Vagina (tissue), 2 donors: ENCODE data around the gene KRT23. TPM values are rescaled to one million over a fixed set of nuclear protein-coding genes. Genes with fewer than 3 reads are reported as not detected.

ENCODE experiments used
- DNase-seq, 2 donors: peaks; one replicate each; pipeline ENCODE4 v3.0.0-alpha.2; 2017; ENCODE audit errors: extremely low spot score in 2 of 2
- H3K27ac ChIP-seq: fragments of 200-600 bp; sonication (generic); one replicate; pipeline ENCODE4 v1.5.1; 2019
- H3K27me3 ChIP-seq: fragments of 200-600 bp; sonication (generic); one replicate; pipeline ENCODE4 v1.5.1; 2019
- H3K36me3 ChIP-seq, 2 donors: fragments of 200-600 bp; sonication (generic); one replicate each; pipeline ENCODE4 v1.5.1; 2017 to 2019
- H3K4me1 ChIP-seq: fragments of 200-600 bp; sonication (generic); one replicate; pipeline ENCODE4 v1.5.1; 2019
- H3K4me3 ChIP-seq, 2 donors: fragments of 200-600 bp; sonication (generic); 1 replicate in 1 of 2; 2 replicates in 1 of 2; pipeline ENCODE4 v1.5.1; 2016 to 2019
- H3K9me3 ChIP-seq: fragments of 200-600 bp; sonication (generic); one replicate; pipeline ENCODE4 v1.5.1; 2019
- POLR2A ChIP-seq, 2 donors: fragments of 450-650 bp; IDR thresholded peaks; one replicate each; pipeline ENCODE4 v1.6.1; 2017; ENCODE audit warnings: antibody characterized with exemption in 2 of 2, mild to moderate bottlenecking in 2 of 2, moderate library complexity in 2 of 2
- POLR2AphosphoS5 ChIP-seq, 2 donors: sonication (generic); formaldehyde crosslinking; IDR thresholded peaks; one replicate each; pipeline ENCODE4 v1.9.0; 2017; ENCODE audit warnings: antibody characterized with exemption in 2 of 2, mild to moderate bottlenecking in 2 of 2, low read depth in 1 of 2; ENCODE audit not compliant: insufficient read depth in 1 of 2
- intact Hi-C: fragments of 100-400 bp; cut with DNase I; formaldehyde crosslinking; loops from one replicate; pipeline ENCODE4 v1.15.1; 2023
- total RNA-seq: library from RNA; depleted of rRNA; stranded (reverse); fragments of >200 nt; gene quantifications from one replicate; pipeline ENCODE4 v1.2.3, GENCODE V29; 2016
- TF ChIP-seq, protein P1 (sequence below), 3 experiments: fragments of 450-650 bp in 2 of 3; fragments of 200-600 bp in 1 of 3; sonication (generic) in 1 of 3; IDR thresholded peaks; one replicate each; pipeline ENCODE4 v1.5.1; 2017 to 2019; ENCODE audit warnings: antibody characterized with exemption in 3 of 3, mild to moderate bottlenecking in 2 of 3, moderate library complexity in 2 of 3

The KRT23 gene
- total RNA-seq, 1 donor from 2014 or later, result 0.98 TPM

GRCh38 chr17:40888196-40888720 lies 49.2 kb downstream of the KRT23 start:
- intact Hi-C loops, result no loop called here
- H3K4me1 ChIP-seq, result no peaks in the 10 kb centered on the region
- no peak overlapping the region for H3K27ac ChIP-seq
- H3K27me3 ChIP-seq, result no peaks in the 10 kb centered on the region
- no peaks in the 10 kb centered on the region for H3K9me3 ChIP-seq
- H3K4me3 ChIP-seq, result no peak overlapping the region
- H3K36me3 ChIP-seq, result no peaks in the 10 kb centered on the region
- no peak for DNase-seq
- TF ChIP-seq POLR2A (IDR thresholded peaks at IDR 0.05) (no peak), POLR2AphosphoS5 (IDR thresholded peaks at IDR 0.05; ENCODE audit: insufficient read depth in 1 of 2, low read depth in 1 of 2) (no peak)
- TF ChIP-seq, protein P1, sequence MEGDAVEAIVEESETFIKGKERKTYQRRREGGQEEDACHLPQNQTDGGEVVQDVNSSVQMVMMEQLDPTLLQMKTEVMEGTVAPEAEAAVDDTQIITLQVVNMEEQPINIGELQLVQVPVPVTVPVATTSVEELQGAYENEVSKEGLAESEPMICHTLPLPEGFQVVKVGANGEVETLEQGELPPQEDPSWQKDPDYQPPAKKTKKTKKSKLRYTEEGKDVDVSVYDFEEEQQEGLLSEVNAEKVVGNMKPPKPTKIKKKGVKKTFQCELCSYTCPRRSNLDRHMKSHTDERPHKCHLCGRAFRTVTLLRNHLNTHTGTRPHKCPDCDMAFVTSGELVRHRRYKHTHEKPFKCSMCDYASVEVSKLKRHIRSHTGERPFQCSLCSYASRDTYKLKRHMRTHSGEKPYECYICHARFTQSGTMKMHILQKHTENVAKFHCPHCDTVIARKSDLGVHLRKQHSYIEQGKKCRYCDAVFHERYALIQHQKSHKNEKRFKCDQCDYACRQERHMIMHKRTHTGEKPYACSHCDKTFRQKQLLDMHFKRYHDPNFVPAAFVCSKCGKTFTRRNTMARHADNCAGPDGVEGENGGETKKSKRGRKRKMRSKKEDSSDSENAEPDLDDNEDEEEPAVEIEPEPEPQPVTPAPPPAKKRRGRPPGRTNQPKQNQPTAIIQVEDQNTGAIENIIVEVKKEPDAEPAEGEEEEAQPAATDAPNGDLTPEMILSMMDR (IDR thresholded peaks at IDR 0.05), result no peak

- Histone ChIP-seq H3K27ac (peak overlapping the region; percentile 56), H3K36me3 (no peaks in the 10 kb centered on the region), H3K27me3 (no peaks in the 10 kb centered on the region), H3K4me3 (no peak overlapping the region), H3K4me1 (no peaks in the 10 kb centered on the region), H3K9me3 (no peaks in the 10 kb centered on the region)
- TF ChIP-seq POLR2AphosphoS5 (IDR thresholded peaks at IDR 0.05; ENCODE audit: insufficient read depth in 1 of 2, low read depth in 1 of 2), result no peak
- TF ChIP-seq, protein P1 (IDR thresholded peaks at IDR 0.05), result no peak
- TF ChIP-seq POLR2A (IDR thresholded peaks at IDR 0.05), result no peak
- intact Hi-C loops, result no loop called here
- no peak for DNase-seq
Observed at GRCh38 chr17:40886090-40886489, 51.4 kb downstream of the KRT23 start.

GRCh38 chr17:40884708-40885512 lies 52.5 kb downstream of the KRT23 start, which contains the start of gene KRT20:
Gene KRT20 (minus strand): TSS chr17:40885242. CDS start chr17:40885185, 57 bp downstream.
- no peaks in the 10 kb centered on the region for H3K27me3 ChIP-seq
- intact Hi-C loops, result no loop called here
- peak within 1 kb of the TSS; percentile 56 for H3K27ac ChIP-seq
- TF ChIP-seq POLR2A (IDR thresholded peaks at IDR 0.05) (no peak), POLR2AphosphoS5 (IDR thresholded peaks at IDR 0.05; ENCODE audit: insufficient read depth in 1 of 2, low read depth in 1 of 2) (no peak)
- TF ChIP-seq, protein P1 (IDR thresholded peaks at IDR 0.05), result no peak
- no peaks in the 10 kb centered on the region for H3K9me3 ChIP-seq
- DNase-seq, result no peak
- H3K36me3 ChIP-seq, result no peaks in the 10 kb centered on the region
- H3K4me3 ChIP-seq, result no peak within 1 kb of the TSS
- no peaks in the 10 kb centered on the region for H3K4me1 ChIP-seq

DNA sequence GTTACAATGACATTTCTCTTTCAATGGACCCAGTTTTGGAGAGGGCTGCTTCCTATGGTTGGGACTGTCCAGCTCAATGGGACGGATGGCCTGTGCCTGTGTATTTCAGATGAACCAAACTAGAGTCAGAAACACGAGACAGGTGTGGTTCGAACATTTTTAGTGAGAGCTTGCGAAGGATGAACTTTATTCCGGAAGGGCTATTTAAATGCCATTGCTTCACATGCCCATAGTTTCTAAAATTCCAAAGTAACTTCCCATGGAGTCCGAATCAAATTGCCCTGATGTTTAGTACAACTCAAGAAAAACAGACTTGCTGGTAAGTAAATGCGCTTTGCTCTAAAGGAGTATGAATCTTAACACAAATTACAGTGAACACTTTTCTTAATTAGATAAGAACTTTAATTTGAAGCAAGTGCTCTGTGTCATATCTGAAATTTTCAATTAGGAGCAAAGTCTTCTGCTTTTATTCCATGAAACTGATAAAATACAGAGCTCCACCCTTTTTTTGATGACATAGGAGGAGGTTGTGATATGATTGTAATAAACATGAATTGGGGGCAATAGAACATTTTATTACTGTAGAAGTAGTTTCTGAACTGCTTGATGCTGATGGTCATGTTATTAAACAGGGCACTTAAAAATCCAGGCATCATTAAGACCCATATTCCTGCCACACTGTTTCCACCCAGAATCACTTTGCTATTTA lies 53.7 kb downstream of the KRT23 start:
- Histone ChIP-seq H3K4me1 (no peaks in the 10 kb centered on the region), H3K27me3 (no peaks in the 10 kb centered on the region), H3K9me3 (no peaks in the 10 kb centered on the region), H3K4me3 (no peak overlapping the region), H3K27ac (no peak overlapping the region), H3K36me3 (no peaks in the 10 kb centered on the region)
- no peak for TF ChIP-seq POLR2A (IDR thresholded peaks at IDR 0.05)
- TF ChIP-seq POLR2AphosphoS5 (IDR thresholded peaks at IDR 0.05; ENCODE audit: insufficient read depth in 1 of 2, low read depth in 1 of 2), result no peak
- TF ChIP-seq, protein P1 (IDR thresholded peaks at IDR 0.05), result no peak
- no peak for DNase-seq
- intact Hi-C loops, result no loop called here
